ENCODE results near the gene RBM10. TPM values are rescaled to one million over a fixed set of nuclear protein-coding genes. Genes with fewer than 3 reads are reported as not detected.

RBM10 gene
- total and polyA plus RNA-seq, 7 experiments from 2014 or later: 24.6 to 55.6 (median 37.0) TPM

DNA sequence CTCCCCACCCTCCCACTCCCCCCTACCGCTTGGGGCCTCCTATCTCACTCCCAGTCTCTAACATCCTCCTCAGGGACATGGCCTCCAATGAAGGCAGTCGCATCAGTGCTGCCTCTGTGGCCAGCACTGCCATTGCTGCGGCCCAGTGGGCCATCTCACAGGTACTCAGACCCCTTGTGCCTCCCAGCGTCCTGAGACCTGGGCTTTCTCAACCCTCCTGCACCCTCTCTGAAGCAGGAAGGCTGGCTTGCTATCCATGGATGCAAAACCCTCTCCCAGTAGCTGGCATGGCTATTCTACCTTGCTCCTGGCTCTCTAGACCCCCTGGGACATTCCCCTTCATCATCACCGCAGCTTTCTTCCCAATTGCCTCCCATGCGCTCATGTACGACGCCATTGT is 35.3 kb downstream of the RBM10 start:
- intact Hi-C loops (cut with micrococcal nuclease): no loop called here
- DNase-seq (no peak), ATAC-seq (no peak)
- POLR2A ChIA-PET: no interaction called here
- Mint-ChIP-seq H3K9me3 (no peaks in the 10 kb centered on the region), H3K27me3 (no peaks in the 10 kb centered on the region), H3K36me3 (peaks cover 0 to 19% (median 12%) of the 10 kb centered on the region in 5 donors), H3K27ac (peak overlapping the region in 1 of 9 donors; percentile 65), H3K4me1 (peaks cover 0 to 3% (median 0%) of the 10 kb centered on the region in 7 donors), H3K4me3 (no peak overlapping the region)
- no peak overlapping the region for H3K27ac ChIP-seq (ENCODE audit: low read depth, low read length)
- H3K36me3 ChIP-seq (ENCODE audit: control insufficient read depth in 2 of 3, insufficient read depth in 3 of 3, low read length in 3 of 3): peaks cover 0 to 78% (median 12%) of the 10 kb centered on the region in 3 experiments
- H3K9me3 ChIP-seq (ENCODE audit: control insufficient read depth in 2 of 3, low read length in 3 of 3): no peaks in the 10 kb centered on the region
- CTCF ChIA-PET: no interaction called here
- no peaks in the 10 kb centered on the region for H3K27me3 ChIP-seq (ENCODE audit: control insufficient read depth in 2 of 2, insufficient read depth in 2 of 2, low read length in 2 of 2)
- H3K4me3 ChIP-seq (ENCODE audit: low read length): no peak overlapping the region
- H3K4me1 ChIP-seq (ENCODE audit: control insufficient read depth in 2 of 2, insufficient read depth in 2 of 2, low read length in 2 of 2): no peaks in the 10 kb centered on the region

DNA sequence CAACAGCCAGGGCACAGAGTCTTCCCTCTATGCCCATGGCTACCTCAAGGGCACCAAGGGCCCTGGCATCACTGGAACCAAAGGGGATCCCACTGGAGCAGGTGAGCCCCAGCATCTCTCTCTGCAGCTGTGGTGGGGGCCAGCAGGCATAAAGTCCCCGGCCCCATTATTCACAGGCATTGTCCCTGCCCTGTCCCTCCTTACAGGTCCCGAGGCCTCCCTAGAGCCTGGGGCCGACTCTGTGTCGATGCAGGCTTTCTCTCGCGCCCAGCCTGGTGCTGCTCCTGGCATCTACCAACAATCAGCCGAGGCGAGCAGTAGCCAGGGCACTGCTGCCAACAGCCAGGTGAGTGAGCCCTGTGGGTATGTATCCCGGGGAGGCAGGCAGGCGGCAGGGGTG is 36.3 kb downstream of the RBM10 start:
- ATAC-seq (no peak), DNase-seq (no peak)
- Mint-ChIP-seq H3K36me3 (peaks cover 4 to 26% (median 12%) of the 10 kb centered on the region in 5 donors), H3K27me3 (no peaks in the 10 kb centered on the region), H3K27ac (no peak overlapping the region), H3K4me3 (no peak overlapping the region), H3K9me3 (no peaks in the 10 kb centered on the region), H3K4me1 (peaks cover 0 to 3% (median 0%) of the 10 kb centered on the region in 7 donors)
- intact Hi-C loops (cut with micrococcal nuclease): no loop called here
- H3K4me1 ChIP-seq (ENCODE audit: control insufficient read depth in 2 of 2, insufficient read depth in 2 of 2, low read length in 2 of 2): no peaks in the 10 kb centered on the region
- ChIA-PET CTCF (no interaction called here), POLR2A (no interaction called here)
- H3K27ac ChIP-seq (ENCODE audit: low read depth, low read length): no peak overlapping the region
- H3K27me3 ChIP-seq (ENCODE audit: control insufficient read depth in 2 of 2, insufficient read depth in 2 of 2, low read length in 2 of 2): no peaks in the 10 kb centered on the region
- no peaks in the 10 kb centered on the region for H3K9me3 ChIP-seq (ENCODE audit: control insufficient read depth in 2 of 3, low read length in 3 of 3)
- H3K36me3 ChIP-seq (ENCODE audit: control insufficient read depth in 2 of 3, insufficient read depth in 3 of 3, low read length in 3 of 3): peaks cover 0 to 78% (median 12%) of the 10 kb centered on the region in 3 experiments
- no peak overlapping the region for H3K4me3 ChIP-seq (ENCODE audit: low read length)

DNA sequence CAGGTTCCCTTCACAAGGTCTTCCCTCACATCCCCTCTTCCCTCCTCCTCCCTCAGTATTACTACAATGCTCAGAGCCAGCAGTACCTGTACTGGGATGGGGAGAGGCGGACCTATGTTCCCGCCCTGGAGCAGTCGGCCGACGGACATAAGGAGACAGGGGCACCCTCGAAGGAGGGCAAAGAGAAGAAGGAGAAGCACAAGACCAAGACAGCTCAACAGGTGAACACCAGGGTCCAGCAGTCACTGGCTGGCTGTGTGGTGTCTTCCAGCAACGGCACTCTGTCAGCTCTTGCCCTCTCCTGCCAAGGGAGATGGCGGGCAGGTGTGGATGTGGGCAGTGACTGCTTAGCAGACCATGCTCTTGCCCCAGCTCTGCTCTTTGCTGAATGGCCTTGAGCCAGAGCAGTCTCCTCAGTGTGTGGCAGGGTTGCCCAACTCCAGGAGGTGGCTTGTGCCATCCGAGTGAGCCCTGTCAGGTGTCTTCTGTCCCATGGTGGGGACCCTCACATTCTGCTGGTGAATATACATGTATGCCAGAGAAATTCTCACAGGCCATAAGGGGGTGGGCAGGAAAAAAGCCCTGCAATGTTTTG is 37.2 kb downstream of the RBM10 start:
- Histone ChIP-seq H3K9me3 (ENCODE audit: control insufficient read depth in 2 of 3, low read length in 3 of 3) (no peaks in the 10 kb centered on the region), H3K4me1 (ENCODE audit: control insufficient read depth in 2 of 2, insufficient read depth in 2 of 2, low read length in 2 of 2) (no peaks in the 10 kb centered on the region), H3K27me3 (ENCODE audit: control insufficient read depth in 2 of 2, insufficient read depth in 2 of 2, low read length in 2 of 2) (no peaks in the 10 kb centered on the region), H3K4me3 (ENCODE audit: low read length) (no peak overlapping the region), H3K27ac (ENCODE audit: low read depth, low read length) (no peak overlapping the region), H3K36me3 (ENCODE audit: control insufficient read depth in 2 of 3, insufficient read depth in 3 of 3, low read length in 3 of 3) (peaks cover 0 to 75% (median 6%) of the 10 kb centered on the region in 3 experiments)
- Mint-ChIP-seq H3K4me1 (peaks cover 0 to 3% (median 0%) of the 10 kb centered on the region in 7 donors), H3K27ac (no peak overlapping the region), H3K4me3 (no peak overlapping the region), H3K36me3 (peaks cover 4 to 31% (median 9%) of the 10 kb centered on the region in 5 donors), H3K27me3 (no peaks in the 10 kb centered on the region), H3K9me3 (no peaks in the 10 kb centered on the region)
- ATAC-seq (no peak), DNase-seq (no peak)
- intact Hi-C loops (cut with micrococcal nuclease): no loop called here
- CTCF ChIA-PET: no interaction called here
- POLR2A ChIA-PET: no interaction called here

DNA sequence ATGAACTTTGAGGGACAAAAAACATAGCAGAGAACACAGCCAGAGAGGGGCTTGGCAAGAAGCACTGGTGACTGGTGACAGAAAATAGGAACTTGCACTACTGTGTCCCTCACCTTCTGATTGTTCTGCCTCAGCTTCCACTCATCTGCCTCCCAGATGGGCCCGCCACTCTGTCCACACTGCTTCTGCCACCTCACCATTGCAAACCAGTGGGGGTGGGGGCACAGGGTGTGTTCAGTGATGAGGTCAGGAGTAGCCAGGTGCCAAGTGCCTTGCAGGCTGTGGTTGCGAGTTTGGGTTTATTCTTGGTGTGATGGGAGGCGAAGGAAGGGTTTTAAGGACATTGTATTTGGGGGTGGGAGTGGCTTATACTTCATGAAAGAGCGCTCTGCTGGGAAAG is 39.5 kb downstream of the RBM10 start:
- H3K27me3 ChIP-seq (ENCODE audit: control insufficient read depth in 2 of 2, insufficient read depth in 2 of 2, low read length in 2 of 2): no peaks in the 10 kb centered on the region
- intact Hi-C loops (cut with micrococcal nuclease): no loop called here
- peaks cover 0 to 52% (median 5%) of the 10 kb centered on the region in 3 experiments for H3K36me3 ChIP-seq (ENCODE audit: control insufficient read depth in 2 of 3, insufficient read depth in 3 of 3, low read length in 3 of 3)
- ATAC-seq: no peak
- DNase-seq: no peak
- H3K27me3 Mint-ChIP-seq: no peaks in the 10 kb centered on the region
- peak overlapping the region in 1 of 10 donors; percentile 13 for H3K4me3 Mint-ChIP-seq
- no peaks in the 10 kb centered on the region for H3K9me3 ChIP-seq (ENCODE audit: control insufficient read depth in 2 of 3, low read length in 3 of 3)
- peaks cover 4 to 24% (median 4%) of the 10 kb centered on the region in 5 donors for H3K36me3 Mint-ChIP-seq
- no peak overlapping the region for H3K4me3 ChIP-seq (ENCODE audit: low read length)
- H3K27ac Mint-ChIP-seq: no peak overlapping the region
- ChIA-PET POLR2A (no interaction called here), CTCF (no interaction called here)
- no peaks in the 10 kb centered on the region for H3K9me3 Mint-ChIP-seq
- H3K4me1 Mint-ChIP-seq: peaks cover 0 to 7% (median 0%) of the 10 kb centered on the region in 7 donors
- no peak overlapping the region for H3K27ac ChIP-seq (ENCODE audit: low read depth, low read length)
- H3K4me1 ChIP-seq (ENCODE audit: control insufficient read depth in 2 of 2, insufficient read depth in 2 of 2, low read length in 2 of 2): no peaks in the 10 kb centered on the region

DNA sequence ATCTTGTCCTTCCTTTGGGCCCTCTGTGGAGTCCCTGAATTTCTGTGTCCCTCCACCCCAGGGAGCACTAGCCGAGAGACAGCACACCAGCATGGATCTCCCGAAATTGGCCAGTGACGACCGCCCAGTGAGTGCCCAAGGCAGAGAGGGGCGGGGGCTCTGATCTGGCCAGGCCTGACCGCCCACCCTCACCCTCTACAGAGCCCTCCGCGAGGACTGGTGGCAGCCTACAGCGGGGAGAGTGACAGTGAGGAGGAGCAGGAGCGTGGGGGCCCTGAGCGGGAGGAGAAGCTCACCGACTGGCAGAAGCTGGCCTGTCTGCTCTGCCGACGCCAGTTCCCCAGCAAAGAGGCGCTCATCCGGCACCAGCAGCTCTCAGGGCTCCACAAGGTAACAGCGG is 40.2 kb downstream of the RBM10 start:
- Mint-ChIP-seq H3K4me3 (no peak overlapping the region), H3K27ac (no peak overlapping the region), H3K36me3 (peaks cover 4 to 22% (median 4%) of the 10 kb centered on the region in 5 donors), H3K27me3 (no peaks in the 10 kb centered on the region), H3K9me3 (no peaks in the 10 kb centered on the region), H3K4me1 (peaks cover 0 to 7% (median 0%) of the 10 kb centered on the region in 7 donors)
- Histone ChIP-seq H3K4me3 (ENCODE audit: low read length) (no peak overlapping the region), H3K9me3 (ENCODE audit: control insufficient read depth in 2 of 3, low read length in 3 of 3) (no peaks in the 10 kb centered on the region), H3K27me3 (ENCODE audit: control insufficient read depth in 2 of 2, insufficient read depth in 2 of 2, low read length in 2 of 2) (no peaks in the 10 kb centered on the region), H3K27ac (ENCODE audit: low read depth, low read length) (no peak overlapping the region), H3K36me3 (ENCODE audit: control insufficient read depth in 2 of 3, insufficient read depth in 3 of 3, low read length in 3 of 3) (peaks cover 0 to 46% (median 5%) of the 10 kb centered on the region in 3 experiments), H3K4me1 (ENCODE audit: control insufficient read depth in 2 of 2, insufficient read depth in 2 of 2, low read length in 2 of 2) (no peaks in the 10 kb centered on the region)
- ChIA-PET CTCF (no interaction called here), POLR2A (no interaction called here)
- intact Hi-C loops (cut with micrococcal nuclease): no loop called here
- no peak for DNase-seq
- no peak for ATAC-seq

DNA sequence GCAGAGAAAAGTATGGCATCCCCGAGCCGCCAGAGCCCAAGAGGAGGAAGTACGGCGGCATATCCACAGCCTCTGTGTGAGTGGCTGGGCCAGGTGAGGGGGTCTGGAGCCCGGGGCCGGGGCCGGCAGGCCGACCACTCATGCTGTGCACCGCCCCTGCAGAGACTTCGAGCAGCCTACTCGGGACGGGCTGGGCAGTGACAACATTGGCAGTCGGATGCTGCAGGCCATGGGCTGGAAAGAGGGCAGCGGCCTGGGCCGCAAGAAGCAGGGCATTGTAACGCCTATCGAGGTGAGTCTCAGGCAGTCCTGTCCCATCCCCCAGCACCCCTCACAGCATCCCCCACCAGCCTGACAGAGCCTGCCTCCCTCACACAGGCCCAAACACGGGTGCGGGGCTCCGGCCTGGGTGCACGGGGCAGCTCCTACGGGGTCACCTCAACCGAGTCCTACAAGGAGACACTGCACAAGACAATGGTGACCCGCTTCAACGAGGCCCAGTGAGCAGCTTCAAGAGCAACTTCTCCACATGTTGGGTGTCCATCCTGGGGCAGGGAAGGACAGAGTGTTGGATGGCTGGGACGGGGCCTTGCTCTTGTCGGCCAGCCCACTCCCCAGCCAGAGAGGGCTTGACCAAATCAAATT is 41.2 kb downstream of the RBM10 start:
- H3K4me3 ChIP-seq (ENCODE audit: low read length): no peak overlapping the region
- no peaks in the 10 kb centered on the region for H3K9me3 ChIP-seq (ENCODE audit: control insufficient read depth in 2 of 3, low read length in 3 of 3)
- H3K27me3 ChIP-seq (ENCODE audit: control insufficient read depth in 2 of 2, insufficient read depth in 2 of 2, low read length in 2 of 2): no peaks in the 10 kb centered on the region
- H3K36me3 ChIP-seq (ENCODE audit: control insufficient read depth in 2 of 3, insufficient read depth in 3 of 3, low read length in 3 of 3): peaks cover 0 to 42% (median 5%) of the 10 kb centered on the region in 3 experiments
- no peaks in the 10 kb centered on the region for H3K4me1 ChIP-seq (ENCODE audit: control insufficient read depth in 2 of 2, insufficient read depth in 2 of 2, low read length in 2 of 2)
- H3K27ac ChIP-seq (ENCODE audit: low read depth, low read length): no peak overlapping the region
- ChIA-PET CTCF (no interaction called here), POLR2A (no interaction called here)
- Mint-ChIP-seq H3K9me3 (no peaks in the 10 kb centered on the region), H3K27me3 (no peaks in the 10 kb centered on the region), H3K36me3 (peaks cover 0 to 19% (median 4%) of the 10 kb centered on the region in 5 donors), H3K4me3 (no peak overlapping the region), H3K27ac (no peak overlapping the region), H3K4me1 (peaks cover 0 to 10% (median 6%) of the 10 kb centered on the region in 7 donors)
- DNase-seq: no peak
- intact Hi-C loops (cut with micrococcal nuclease): no loop called here
- no peak for ATAC-seq

Measured in naive thymus-derived CD4-positive, alpha-beta T cell (primary cell).